OCI-LY7 (cell line): ENCODE data around the gene FBXL22. TPM values are rescaled to one million over a fixed set of nuclear protein-coding genes. Genes with fewer than 3 reads are reported as not detected.

ENCODE experiments used
- BruUV-seq: library from RNA; stranded (reverse); fragments of 400-500 nt; replicated peaks from 2 replicates; lab custom pipeline; 2021; lab: Mats Ljungman, UMichigan
- CTCF ChIA-PET: fragments of 300-600 bp; sonication (Branson Sonifier 250); formaldehyde crosslinking; loops from one replicate; lab custom pipeline; 2022; ENCODE audit warnings: antibody characterized with exemption; ENCODE audit not compliant: unreplicated experiment; lab: Charles Lee
- POLR2A ChIA-PET: fragments of 300-600 bp; sonication (Branson Sonifier 250); formaldehyde crosslinking; loops from one replicate; lab custom pipeline; 2022; ENCODE audit warnings: antibody characterized with exemption; lab: Charles Lee
- DNase-seq: peaks from one replicate; pipeline ENCODE4 v3.0.0-alpha.2; 2015; ENCODE audit warnings: low spot score
- H2AFZ ChIP-seq: fragments of 200-600 bp; sonication (generic), shearing (Covaris generic); 2 replicates; pipeline ENCODE4 v1.6.1; 2014; ENCODE audit warnings: mild to moderate bottlenecking, antibody characterized with exemption, low read length, moderate library complexity
- H3K27ac ChIP-seq: fragments of 200-600 bp; sonication (generic); 2 replicates; pipeline ENCODE4 v1.5.1; 2014; ENCODE audit warnings: mixed run types, low read depth, mild to moderate bottlenecking, moderate library complexity, low read length, inconsistent platforms; ENCODE audit not compliant: poor library complexity, severe bottlenecking
- H3K36me3 ChIP-seq: fragments of 200-600 bp; sonication (generic); 2 replicates; pipeline ENCODE4 v1.6.1; 2014; ENCODE audit warnings: mild to moderate bottlenecking, antibody characterized with exemption, low read length, moderate library complexity, mixed read lengths; ENCODE audit not compliant: insufficient read depth
- H3K4me1 ChIP-seq: fragments of 200-600 bp; sonication (generic); 2 replicates; pipeline ENCODE4 v1.5.1; 2014; ENCODE audit warnings: mild to moderate bottlenecking, low read length; ENCODE audit not compliant: insufficient read depth, poor library complexity, severe bottlenecking
- H3K4me2 ChIP-seq: fragments of 200-600 bp; sonication (generic); 2 replicates; pipeline ENCODE4 v1.6.1; 2014; ENCODE audit warnings: mild to moderate bottlenecking, low read length
- H3K4me3 ChIP-seq: fragments of 200-600 bp; sonication (generic); 2 replicates; pipeline ENCODE4 v1.5.1; 2014; ENCODE audit warnings: mild to moderate bottlenecking, low read depth, low read length; ENCODE audit not compliant: poor library complexity, severe bottlenecking
- H3K79me2 ChIP-seq: fragments of 200-600 bp; sonication (generic); 2 replicates; pipeline ENCODE4 v1.6.1; 2016; ENCODE audit warnings: low read depth, mild to moderate bottlenecking, low read length, moderate library complexity, mixed read lengths; ENCODE audit not compliant: insufficient read depth
- H3K9me2 ChIP-seq: fragments of 200-600 bp; sonication (generic); 2 replicates; pipeline ENCODE4 v1.6.1; 2016; ENCODE audit warnings: mild to moderate bottlenecking, low read length, mixed read lengths; ENCODE audit not compliant: insufficient read depth
- H3K9me3 ChIP-seq: fragments of 200-600 bp; sonication (generic); 2 replicates; pipeline ENCODE4 v1.6.1; 2014; ENCODE audit warnings: mild to moderate bottlenecking, mixed run types, low read length, mixed read lengths
- H4K20me1 ChIP-seq: fragments of 200-600 bp; sonication (generic); 2 replicates; pipeline ENCODE4 v1.6.1; 2014; ENCODE audit warnings: mild to moderate bottlenecking, antibody characterized with exemption, low read length, moderate library complexity, mixed read lengths; ENCODE audit not compliant: insufficient read depth
- CTCF ChIP-seq: fragments of 200-600 bp; sonication (generic); conservative IDR thresholded peaks from 2 replicates; pipeline ENCODE4 v1.5.1; 2014; ENCODE audit warnings: mild to moderate bottlenecking, antibody characterized with exemption, low read length, moderate library complexity, mixed read lengths
- EZH2phosphoT487 ChIP-seq: fragments of 200-600 bp; sonication (generic); IDR thresholded peaks from 2 replicates; pipeline ENCODE4 v1.6.1; 2018; ENCODE audit warnings: low read depth, borderline replicate concordance, mild to moderate bottlenecking, mixed run types, antibody characterized with exemption, low read length, moderate library complexity, mixed read lengths
- intact Hi-C: fragments of 100-400 bp; cut with micrococcal nuclease; formaldehyde crosslinking; loops from one replicate; pipeline ENCODE4 v1.10.0; 2022; ENCODE audit not compliant: unreplicated experiment
- total RNA-seq, 2 experiments: library from RNA; depleted of rRNA in 1 of 2; stranded (reverse); fragments of >200 nt in 1 of 2; shearing (Covaris generic) in 1 of 2; gene quantifications; 2 replicates each; pipeline ENCODE4 v1.2.3, GENCODE V29; 2014 to 2022

Gene FBXL22
- total RNA-seq, 2 experiments from 2014 or later: 0.19 TPM; not detected in 1

GRCh38 chr15:63605816-63606215, 8.6 kb downstream of the FBXL22 start:
- Histone ChIP-seq H3K27ac (no peak overlapping the region), H3K9me2 (no peaks in the 10 kb centered on the region), H3K79me2 (no peaks in the 10 kb centered on the region), H3K9me3 (no peaks in the 10 kb centered on the region), H2AFZ (no peak overlapping the region), H4K20me1 (no peaks in the 10 kb centered on the region; the same call in 1 of the 2 replicates), H3K36me3 (peaks cover 21% of the 10 kb centered on the region; the same call in 1 of the 2 replicates), H3K4me3 (no peak overlapping the region), H3K4me1 (peaks cover 44% of the 10 kb centered on the region), H3K4me2 (no peak overlapping the region)
- ChIA-PET POLR2A (interaction anchor here (0.7 kb wide), 1 partner anchor 95 kb away, joined by 3 read pairs; no protein-coding TSS in a partner anchor), CTCF (no interaction called here)
- intact Hi-C loops: no loop called here
- BruUV-seq: no TSS peak
- TF ChIP-seq CTCF (no peak), EZH2phosphoT487 (no peak)
- no peak for DNase-seq

GRCh38 chr15:63606308-63606707, 9.1 kb downstream of the FBXL22 start:
- Histone ChIP-seq H3K4me3 (no peak overlapping the region), H3K36me3 (peaks cover 21% of the 10 kb centered on the region; the same call in 1 of the 2 replicates), H3K9me2 (no peaks in the 10 kb centered on the region), H3K4me1 (peaks cover 44% of the 10 kb centered on the region), H3K9me3 (no peaks in the 10 kb centered on the region), H2AFZ (no peak overlapping the region), H3K4me2 (no peak overlapping the region), H3K27ac (no peak overlapping the region), H4K20me1 (no peaks in the 10 kb centered on the region; the same call in 1 of the 2 replicates), H3K79me2 (no peaks in the 10 kb centered on the region)
- intact Hi-C loops: no loop called here
- TF ChIP-seq CTCF (no peak), EZH2phosphoT487 (no peak)
- no peak for DNase-seq
- ChIA-PET POLR2A (interaction anchor here (0.7 kb wide), 1 partner anchor 96 kb away, joined by 3 read pairs; no protein-coding TSS in a partner anchor), CTCF (no interaction called here)
- BruUV-seq: no TSS peak

GRCh38 chr15:63608989-63609388, 11.8 kb downstream of the FBXL22 start:
- peaks cover 19% of the 10 kb centered on the region for H3K4me1 ChIP-seq
- H3K36me3 ChIP-seq: peaks cover 32% of the 10 kb centered on the region; the same call in 1 of the 2 replicates
- H2AFZ ChIP-seq: no peak overlapping the region
- H3K4me2 ChIP-seq: no peak overlapping the region
- no peak overlapping the region for H3K27ac ChIP-seq
- H3K4me3 ChIP-seq: no peak overlapping the region
- H3K79me2 ChIP-seq: no peaks in the 10 kb centered on the region
- no peaks in the 10 kb centered on the region for H3K9me3 ChIP-seq
- no peak for DNase-seq
- POLR2A ChIA-PET: no interaction called here
- no peaks in the 10 kb centered on the region for H3K9me2 ChIP-seq
- intact Hi-C loops: no loop called here
- H4K20me1 ChIP-seq: no peaks in the 10 kb centered on the region
- no peak for TF ChIP-seq CTCF
- BruUV-seq: no TSS peak
- CTCF ChIA-PET: interaction anchor here (1.4 kb wide), 1 partner anchor 143 kb away, joined by 6 read pairs; no protein-coding TSS in a partner anchor
